Measurements from ENCODE around the gene CAPSL. TPM values are rescaled to one million over a fixed set of nuclear protein-coding genes. Genes with fewer than 3 reads are reported as not detected.

Gene CAPSL
- total and polyA plus RNA-seq, 2 experiments from 2014 or later, result 0.73 TPM; not detected in 1

DNA sequence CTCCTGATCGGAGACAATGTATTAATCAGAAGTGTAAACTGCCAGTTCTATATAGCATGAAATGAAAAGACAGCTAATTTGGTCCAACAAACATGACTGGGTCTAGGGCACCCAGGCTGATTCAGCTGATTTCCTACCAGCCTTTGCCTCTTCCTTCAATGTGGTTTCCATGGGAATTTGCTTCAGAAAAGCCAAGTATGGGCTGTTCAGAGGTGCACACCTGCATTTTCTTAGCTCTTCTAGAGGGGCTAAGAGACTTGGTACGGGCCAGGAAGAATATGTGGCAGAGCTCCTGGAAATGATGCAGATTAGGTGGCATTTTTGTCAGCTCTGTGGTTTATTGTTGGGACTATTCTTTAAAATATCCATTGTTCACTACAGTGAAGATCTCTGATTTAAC is 59.3 kb downstream of the CAPSL start:
- Histone ChIP-seq H3F3A (replicated peaks; ENCODE audit: low read depth) (no peaks in the 10 kb centered on the region), H3K4me1 (ENCODE audit: insufficient read depth) (no peaks in the 10 kb centered on the region), H3K9me2 (ENCODE audit: insufficient read depth) (peaks cover 26% of the 10 kb centered on the region), H3K4me2 (no peak overlapping the region), H3K27me3 (ENCODE audit: insufficient read depth) (no peaks in the 10 kb centered on the region), H3K4me3 (no peak overlapping the region), H3K79me2 (replicated peaks; ENCODE audit: insufficient read depth) (no peaks in the 10 kb centered on the region), H3K27ac (ENCODE audit: low read depth) (no peak overlapping the region), H4K20me1 (replicated peaks; ENCODE audit: insufficient read depth) (no peaks in the 10 kb centered on the region), H3K36me3 (ENCODE audit: insufficient read depth) (no peaks in the 10 kb centered on the region), H2AFZ (no peak overlapping the region)
- no peak overlapping the region for H3K27ac Mint-ChIP-seq
- no peaks in the 10 kb centered on the region for H3K9me3 Mint-ChIP-seq
- H3K4me1 Mint-ChIP-seq, result no peaks in the 10 kb centered on the region
- no peak for ATAC-seq
- peaks cover 2% of the 10 kb centered on the region for H3K27me3 Mint-ChIP-seq (ENCODE audit: insufficient read depth, low read depth, poor library complexity)
- no peak for DNase-seq (ENCODE audit: low spot score)
- H3K36me3 Mint-ChIP-seq (ENCODE audit: low read depth), result no peaks in the 10 kb centered on the region
- TF ChIP-seq ZNF114 (CRISPR knock-in tag; IDR thresholded peaks at IDR 0.05), result no peak
- TF ChIP-seq EZH2 (IDR thresholded peaks at IDR 0.05; ENCODE audit: low read depth, unreplicated experiment), result no peak
- TF ChIP-seq, protein P1, sequence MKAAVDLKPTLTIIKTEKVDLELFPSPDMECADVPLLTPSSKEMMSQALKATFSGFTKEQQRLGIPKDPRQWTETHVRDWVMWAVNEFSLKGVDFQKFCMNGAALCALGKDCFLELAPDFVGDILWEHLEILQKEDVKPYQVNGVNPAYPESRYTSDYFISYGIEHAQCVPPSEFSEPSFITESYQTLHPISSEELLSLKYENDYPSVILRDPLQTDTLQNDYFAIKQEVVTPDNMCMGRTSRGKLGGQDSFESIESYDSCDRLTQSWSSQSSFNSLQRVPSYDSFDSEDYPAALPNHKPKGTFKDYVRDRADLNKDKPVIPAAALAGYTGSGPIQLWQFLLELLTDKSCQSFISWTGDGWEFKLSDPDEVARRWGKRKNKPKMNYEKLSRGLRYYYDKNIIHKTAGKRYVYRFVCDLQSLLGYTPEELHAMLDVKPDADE (IDR thresholded peaks at IDR 0.05), result no peak
- TF ChIP-seq JUNB (IDR thresholded peaks at IDR 0.05; ENCODE audit: unreplicated experiment), result no peak
- no peak for TF ChIP-seq ZNF331 (CRISPR knock-in tag; IDR thresholded peaks at IDR 0.05; ENCODE audit: low read depth)
- TF ChIP-seq EZH2phosphoT487 (IDR thresholded peaks at IDR 0.05; ENCODE audit: unreplicated experiment), result no peak
- TF ChIP-seq, protein P2, sequence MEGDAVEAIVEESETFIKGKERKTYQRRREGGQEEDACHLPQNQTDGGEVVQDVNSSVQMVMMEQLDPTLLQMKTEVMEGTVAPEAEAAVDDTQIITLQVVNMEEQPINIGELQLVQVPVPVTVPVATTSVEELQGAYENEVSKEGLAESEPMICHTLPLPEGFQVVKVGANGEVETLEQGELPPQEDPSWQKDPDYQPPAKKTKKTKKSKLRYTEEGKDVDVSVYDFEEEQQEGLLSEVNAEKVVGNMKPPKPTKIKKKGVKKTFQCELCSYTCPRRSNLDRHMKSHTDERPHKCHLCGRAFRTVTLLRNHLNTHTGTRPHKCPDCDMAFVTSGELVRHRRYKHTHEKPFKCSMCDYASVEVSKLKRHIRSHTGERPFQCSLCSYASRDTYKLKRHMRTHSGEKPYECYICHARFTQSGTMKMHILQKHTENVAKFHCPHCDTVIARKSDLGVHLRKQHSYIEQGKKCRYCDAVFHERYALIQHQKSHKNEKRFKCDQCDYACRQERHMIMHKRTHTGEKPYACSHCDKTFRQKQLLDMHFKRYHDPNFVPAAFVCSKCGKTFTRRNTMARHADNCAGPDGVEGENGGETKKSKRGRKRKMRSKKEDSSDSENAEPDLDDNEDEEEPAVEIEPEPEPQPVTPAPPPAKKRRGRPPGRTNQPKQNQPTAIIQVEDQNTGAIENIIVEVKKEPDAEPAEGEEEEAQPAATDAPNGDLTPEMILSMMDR (conservative IDR thresholded peaks at IDR 0.05; ENCODE audit: low read depth in 2 of 2), result no peak
- no peak for TF ChIP-seq POLR2AphosphoS5 (IDR thresholded peaks at IDR 0.05; ENCODE audit: low read depth)
- TF ChIP-seq CREB1 (CRISPR knock-in tag; IDR thresholded peaks at IDR 0.05; ENCODE audit: low read depth), result no peak
- TF ChIP-seq, protein P3, sequence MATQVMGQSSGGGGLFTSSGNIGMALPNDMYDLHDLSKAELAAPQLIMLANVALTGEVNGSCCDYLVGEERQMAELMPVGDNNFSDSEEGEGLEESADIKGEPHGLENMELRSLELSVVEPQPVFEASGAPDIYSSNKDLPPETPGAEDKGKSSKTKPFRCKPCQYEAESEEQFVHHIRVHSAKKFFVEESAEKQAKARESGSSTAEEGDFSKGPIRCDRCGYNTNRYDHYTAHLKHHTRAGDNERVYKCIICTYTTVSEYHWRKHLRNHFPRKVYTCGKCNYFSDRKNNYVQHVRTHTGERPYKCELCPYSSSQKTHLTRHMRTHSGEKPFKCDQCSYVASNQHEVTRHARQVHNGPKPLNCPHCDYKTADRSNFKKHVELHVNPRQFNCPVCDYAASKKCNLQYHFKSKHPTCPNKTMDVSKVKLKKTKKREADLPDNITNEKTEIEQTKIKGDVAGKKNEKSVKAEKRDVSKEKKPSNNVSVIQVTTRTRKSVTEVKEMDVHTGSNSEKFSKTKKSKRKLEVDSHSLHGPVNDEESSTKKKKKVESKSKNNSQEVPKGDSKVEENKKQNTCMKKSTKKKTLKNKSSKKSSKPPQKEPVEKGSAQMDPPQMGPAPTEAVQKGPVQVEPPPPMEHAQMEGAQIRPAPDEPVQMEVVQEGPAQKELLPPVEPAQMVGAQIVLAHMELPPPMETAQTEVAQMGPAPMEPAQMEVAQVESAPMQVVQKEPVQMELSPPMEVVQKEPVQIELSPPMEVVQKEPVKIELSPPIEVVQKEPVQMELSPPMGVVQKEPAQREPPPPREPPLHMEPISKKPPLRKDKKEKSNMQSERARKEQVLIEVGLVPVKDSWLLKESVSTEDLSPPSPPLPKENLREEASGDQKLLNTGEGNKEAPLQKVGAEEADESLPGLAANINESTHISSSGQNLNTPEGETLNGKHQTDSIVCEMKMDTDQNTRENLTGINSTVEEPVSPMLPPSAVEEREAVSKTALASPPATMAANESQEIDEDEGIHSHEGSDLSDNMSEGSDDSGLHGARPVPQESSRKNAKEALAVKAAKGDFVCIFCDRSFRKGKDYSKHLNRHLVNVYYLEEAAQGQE (IDR thresholded peaks at IDR 0.05; ENCODE audit: unreplicated experiment), result no peak
- TF ChIP-seq STAT1 (IDR thresholded peaks at IDR 0.05; ENCODE audit: unreplicated experiment), result no peak
- TF ChIP-seq, protein P4, sequence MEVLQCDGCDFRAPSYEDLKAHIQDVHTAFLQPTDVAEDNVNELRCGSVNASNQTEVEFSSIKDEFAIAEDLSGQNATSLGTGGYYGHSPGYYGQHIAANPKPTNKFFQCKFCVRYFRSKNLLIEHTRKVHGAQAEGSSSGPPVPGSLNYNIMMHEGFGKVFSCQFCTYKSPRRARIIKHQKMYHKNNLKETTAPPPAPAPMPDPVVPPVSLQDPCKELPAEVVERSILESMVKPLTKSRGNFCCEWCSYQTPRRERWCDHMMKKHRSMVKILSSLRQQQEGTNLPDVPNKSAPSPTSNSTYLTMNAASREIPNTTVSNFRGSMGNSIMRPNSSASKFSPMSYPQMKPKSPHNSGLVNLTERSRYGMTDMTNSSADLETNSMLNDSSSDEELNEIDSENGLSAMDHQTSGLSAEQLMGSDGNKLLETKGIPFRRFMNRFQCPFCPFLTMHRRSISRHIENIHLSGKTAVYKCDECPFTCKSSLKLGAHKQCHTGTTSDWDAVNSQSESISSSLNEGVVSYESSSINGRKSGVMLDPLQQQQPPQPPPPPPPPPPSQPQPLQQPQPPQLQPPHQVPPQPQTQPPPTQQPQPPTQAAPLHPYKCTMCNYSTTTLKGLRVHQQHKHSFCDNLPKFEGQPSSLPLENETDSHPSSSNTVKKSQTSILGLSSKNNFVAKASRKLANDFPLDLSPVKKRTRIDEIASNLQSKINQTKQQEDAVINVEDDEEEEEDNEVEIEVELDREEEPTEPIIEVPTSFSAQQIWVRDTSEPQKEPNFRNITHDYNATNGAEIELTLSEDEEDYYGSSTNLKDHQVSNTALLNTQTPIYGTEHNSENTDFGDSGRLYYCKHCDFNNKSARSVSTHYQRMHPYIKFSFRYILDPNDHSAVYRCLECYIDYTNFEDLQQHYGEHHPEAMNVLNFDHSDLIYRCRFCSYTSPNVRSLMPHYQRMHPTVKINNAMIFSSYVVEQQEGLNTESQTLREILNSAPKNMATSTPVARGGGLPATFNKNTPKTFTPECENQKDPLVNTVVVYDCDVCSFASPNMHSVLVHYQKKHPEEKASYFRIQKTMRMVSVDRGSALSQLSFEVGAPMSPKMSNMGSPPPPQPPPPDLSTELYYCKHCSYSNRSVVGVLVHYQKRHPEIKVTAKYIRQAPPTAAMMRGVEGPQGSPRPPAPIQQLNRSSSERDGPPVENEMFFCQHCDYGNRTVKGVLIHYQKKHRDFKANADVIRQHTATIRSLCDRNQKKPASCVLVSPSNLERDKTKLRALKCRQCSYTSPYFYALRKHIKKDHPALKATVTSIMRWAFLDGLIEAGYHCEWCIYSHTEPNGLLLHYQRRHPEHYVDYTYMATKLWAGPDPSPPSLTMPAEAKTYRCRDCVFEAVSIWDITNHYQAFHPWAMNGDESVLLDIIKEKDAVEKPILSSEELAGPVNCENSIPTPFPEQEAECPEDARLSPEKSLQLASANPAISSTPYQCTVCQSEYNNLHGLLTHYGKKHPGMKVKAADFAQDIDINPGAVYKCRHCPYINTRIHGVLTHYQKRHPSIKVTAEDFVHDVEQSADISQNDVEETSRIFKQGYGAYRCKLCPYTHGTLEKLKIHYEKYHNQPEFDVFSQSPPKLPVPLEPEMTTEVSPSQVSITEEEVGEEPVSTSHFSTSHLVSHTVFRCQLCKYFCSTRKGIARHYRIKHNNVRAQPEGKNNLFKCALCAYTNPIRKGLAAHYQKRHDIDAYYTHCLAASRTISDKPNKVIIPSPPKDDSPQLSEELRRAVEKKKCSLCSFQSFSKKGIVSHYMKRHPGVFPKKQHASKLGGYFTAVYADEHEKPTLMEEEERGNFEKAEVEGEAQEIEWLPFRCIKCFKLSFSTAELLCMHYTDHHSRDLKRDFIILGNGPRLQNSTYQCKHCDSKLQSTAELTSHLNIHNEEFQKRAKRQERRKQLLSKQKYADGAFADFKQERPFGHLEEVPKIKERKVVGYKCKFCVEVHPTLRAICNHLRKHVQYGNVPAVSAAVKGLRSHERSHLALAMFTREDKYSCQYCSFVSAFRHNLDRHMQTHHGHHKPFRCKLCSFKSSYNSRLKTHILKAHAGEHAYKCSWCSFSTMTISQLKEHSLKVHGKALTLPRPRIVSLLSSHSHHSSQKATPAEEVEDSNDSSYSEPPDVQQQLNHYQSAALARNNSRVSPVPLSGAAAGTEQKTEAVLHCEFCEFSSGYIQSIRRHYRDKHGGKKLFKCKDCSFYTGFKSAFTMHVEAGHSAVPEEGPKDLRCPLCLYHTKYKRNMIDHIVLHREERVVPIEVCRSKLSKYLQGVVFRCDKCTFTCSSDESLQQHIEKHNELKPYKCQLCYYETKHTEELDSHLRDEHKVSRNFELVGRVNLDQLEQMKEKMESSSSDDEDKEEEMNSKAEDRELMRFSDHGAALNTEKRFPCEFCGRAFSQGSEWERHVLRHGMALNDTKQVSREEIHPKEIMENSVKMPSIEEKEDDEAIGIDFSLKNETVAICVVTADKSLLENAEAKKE (CRISPR knock-in tag; IDR thresholded peaks at IDR 0.05), result no peak
- no peak for TF ChIP-seq NANOG (IDR thresholded peaks at IDR 0.05; ENCODE audit: borderline replicate concordance)
- no peak overlapping the region for H3K4me3 Mint-ChIP-seq
